CD4-positive, alpha-beta T cell treated with Interleukin-15 for 1 hour (primary cell): ENCODE measurements around the gene AKAP12.
A peak's percentile ranks its signal among the peaks of the same experiment; 100 is the strongest.
"Not testable (repeated sequence)": the region's sequence is repeated elsewhere in the genome, so short reads cannot be mapped to it uniquely, and the experiment has no call there.

Experiments used
- DNase-seq: peaks from one replicate; pipeline ENCODE4 v3.0.0-alpha.2; 2020

AKAP12 gene

GRCh38 chr6:151317103-151317994 lies 77.6 kb downstream of the AKAP12 start:
- DNase-seq = no peak

- no peak for DNase-seq
Observed at GRCh38 chr6:151317995-151318365, 78.2 kb downstream of the AKAP12 start.

GRCh38 chr6:151320140-151320539 lies 80.4 kb downstream of the AKAP12 start:
- DNase-seq = no peak

- no peak for DNase-seq
Observed at GRCh38 chr6:151321438-151321837, 81.7 kb downstream of the AKAP12 start.

- DNase-seq = no peak
Observed at GRCh38 chr6:151322570-151322969, 82.8 kb downstream of the AKAP12 start.

- DNase-seq = peak; percentile 55
Observed at GRCh38 chr6:151323791-151324487, 84.2 kb downstream of the AKAP12 start.

- no peak for DNase-seq
Observed at GRCh38 chr6:151324488-151324825, 84.7 kb downstream of the AKAP12 start.

GRCh38 chr6:151325075-151326050 lies 85.6 kb downstream of the AKAP12 start:
- DNase-seq = peak; percentile 18

GRCh38 chr6:151326116-151326825 lies 86.5 kb downstream of the AKAP12 start:
- no peak for DNase-seq

- DNase-seq = no peak
Observed at GRCh38 chr6:151327101-151327500, 87.3 kb downstream of the AKAP12 start.

- no peak for DNase-seq
Observed at GRCh38 chr6:151330130-151330696, 90.4 kb downstream of the AKAP12 start.

- no peak for DNase-seq
Observed at GRCh38 chr6:151335930-151336329, 96.2 kb downstream of the AKAP12 start.

GRCh38 chr6:151338651-151339200 lies 99.0 kb downstream of the AKAP12 start:
- DNase-seq = no peak

- no peak for DNase-seq
Observed at GRCh38 chr6:151339369-151339768, 99.6 kb downstream of the AKAP12 start.

- DNase-seq = no peak
Observed at GRCh38 chr6:151340219-151340978, 100.6 kb downstream of the AKAP12 start.

GRCh38 chr6:151341476-151342195 lies 101.9 kb downstream of the AKAP12 start:
- DNase-seq = no peak

- DNase-seq = not testable (repeated sequence)
Observed at GRCh38 chr6:151342750-151343149, 103.0 kb downstream of the AKAP12 start.

GRCh38 chr6:151349651-151350270 lies 110.0 kb downstream of the AKAP12 start:
- no peak for DNase-seq

- DNase-seq = no peak
Observed at GRCh38 chr6:151350442-151351145, 110.8 kb downstream of the AKAP12 start.
